HEK293 (cell line): ENCODE data around the gene FOXN3.

ENCODE experiments used
- BCL11A ChIP-seq: fragments of 450-650 bp; formaldehyde crosslinking; IDR thresholded peaks from 2 replicates; pipeline ENCODE4 v1.5.1; 2016; ENCODE audit warnings: low read depth, missing biosample characterization, missing genetic modification characterization
- GFI1B ChIP-seq: fragments of 450-650 bp; formaldehyde crosslinking; IDR thresholded peaks from 2 replicates; pipeline ENCODE4 v1.5.1; 2016; ENCODE audit warnings: missing biosample characterization, missing genetic modification characterization
- GLIS1 ChIP-seq: fragments of 450-650 bp; formaldehyde crosslinking; IDR thresholded peaks from 2 replicates; pipeline ENCODE4 v1.5.1; 2016; ENCODE audit warnings: missing biosample characterization, missing genetic modification characterization
- KLF7 ChIP-seq: fragments of 450-650 bp; formaldehyde crosslinking; IDR thresholded peaks from 2 replicates; pipeline ENCODE4 v1.5.1; 2016; ENCODE audit warnings: missing biosample characterization, missing genetic modification characterization, borderline replicate concordance
- REPIN1 ChIP-seq: fragments of 450-650 bp; formaldehyde crosslinking; IDR thresholded peaks from 2 replicates; pipeline ENCODE4 v1.5.1; 2017; ENCODE audit warnings: missing biosample characterization, missing genetic modification characterization, low read depth
- YY1 ChIP-seq: fragments of 450-650 bp; formaldehyde crosslinking; IDR thresholded peaks from 2 replicates; pipeline ENCODE4 v1.5.1; 2018; ENCODE audit warnings: missing biosample characterization, missing genetic modification characterization
- ZBTB17 ChIP-seq: fragments of 450-650 bp; formaldehyde crosslinking; IDR thresholded peaks from 2 replicates; pipeline ENCODE4 v1.5.1; 2016; ENCODE audit warnings: missing biosample characterization, missing genetic modification characterization
- ZBTB21 ChIP-seq: fragments of 450-650 bp; formaldehyde crosslinking; IDR thresholded peaks from 2 replicates; pipeline ENCODE4 v1.5.1; 2017; ENCODE audit warnings: missing biosample characterization, missing genetic modification characterization
- ZBTB48 ChIP-seq: fragments of 450-650 bp; formaldehyde crosslinking; IDR thresholded peaks from 2 replicates; pipeline ENCODE4 v1.5.1; 2016; ENCODE audit warnings: missing biosample characterization, missing genetic modification characterization
- ZFHX2 ChIP-seq: fragments of 450-650 bp; formaldehyde crosslinking; conservative IDR thresholded peaks from 2 replicates; pipeline ENCODE4 v1.5.1; 2016; ENCODE audit warnings: missing biosample characterization, missing genetic modification characterization
- ZFP3 ChIP-seq: fragments of 450-650 bp; formaldehyde crosslinking; IDR thresholded peaks from 2 replicates; pipeline ENCODE4 v1.5.1; 2016; ENCODE audit warnings: low read depth, missing biosample characterization, missing genetic modification characterization
- ZIC2 ChIP-seq: fragments of 450-650 bp; formaldehyde crosslinking; IDR thresholded peaks from 2 replicates; pipeline ENCODE4 v1.5.1; 2016; ENCODE audit warnings: missing biosample characterization, missing genetic modification characterization
- ZNF175 ChIP-seq: fragments of 450-650 bp; formaldehyde crosslinking; IDR thresholded peaks from 2 replicates; pipeline ENCODE4 v1.5.1; 2016; ENCODE audit warnings: missing biosample characterization, missing genetic modification characterization
- ZNF274 ChIP-seq, 2 experiments: fragments of 200-500 bp in 1 of 2; fragments of 450-650 bp in 1 of 2; sonication (Bioruptor generic) in 1 of 2; formaldehyde crosslinking in 1 of 2; IDR thresholded peaks; 2 replicates each; pipeline versions ENCODE4 v1.5.1 to v1.6.1; 2014 to 2016; ENCODE audit warnings: borderline replicate concordance in 1 of 2, inconsistent platforms in 1 of 2, low read length in 1 of 2, missing biosample characterization in 1 of 2, missing genetic modification characterization in 1 of 2
- ZNF292 ChIP-seq: fragments of 450-650 bp; formaldehyde crosslinking; IDR thresholded peaks from 2 replicates; pipeline ENCODE4 v1.5.1; 2016; ENCODE audit warnings: low read depth, missing biosample characterization, missing genetic modification characterization, borderline replicate concordance
- ZNF350 ChIP-seq: fragments of 450-650 bp; formaldehyde crosslinking; IDR thresholded peaks from 2 replicates; pipeline ENCODE4 v1.5.0; 2017; ENCODE audit warnings: missing biosample characterization, mild to moderate bottlenecking, missing genetic modification characterization
- ZNF473 ChIP-seq: fragments of 450-650 bp; formaldehyde crosslinking; IDR thresholded peaks from 2 replicates; pipeline ENCODE4 v1.5.1; 2017; ENCODE audit warnings: missing biosample characterization, missing genetic modification characterization
- ZNF510 ChIP-seq: fragments of 450-650 bp; formaldehyde crosslinking; IDR thresholded peaks from 2 replicates; pipeline ENCODE4 v1.5.1; 2018; ENCODE audit warnings: mild to moderate bottlenecking, missing genetic modification characterization, missing biosample characterization; ENCODE audit not compliant: insufficient replicate concordance
- ZNF521 ChIP-seq: fragments of 450-650 bp; formaldehyde crosslinking; IDR thresholded peaks from 2 replicates; pipeline ENCODE4 v1.5.1; 2017; ENCODE audit warnings: missing biosample characterization, mild to moderate bottlenecking, missing genetic modification characterization
- ZNF571 ChIP-seq: fragments of 450-650 bp; formaldehyde crosslinking; IDR thresholded peaks from 2 replicates; pipeline ENCODE4 v1.5.0; 2017; ENCODE audit warnings: missing biosample characterization, missing genetic modification characterization
- ZNF670 ChIP-seq: fragments of 450-650 bp; formaldehyde crosslinking; IDR thresholded peaks from 2 replicates; pipeline ENCODE4 v1.5.1; 2016; ENCODE audit warnings: missing biosample characterization, missing genetic modification characterization, low read depth
- ZNF707 ChIP-seq: fragments of 450-650 bp; formaldehyde crosslinking; IDR thresholded peaks from 2 replicates; pipeline ENCODE4 v1.5.1; 2016; ENCODE audit warnings: missing biosample characterization, missing genetic modification characterization
- ZNF768 ChIP-seq: fragments of 450-650 bp; formaldehyde crosslinking; IDR thresholded peaks from 2 replicates; pipeline ENCODE4 v1.5.1; 2018; ENCODE audit warnings: missing biosample characterization, mild to moderate bottlenecking, missing genetic modification characterization
- ZNF776 ChIP-seq: fragments of 450-650 bp; formaldehyde crosslinking; IDR thresholded peaks from 2 replicates; pipeline ENCODE4 v1.5.0; 2017; ENCODE audit warnings: missing biosample characterization, missing genetic modification characterization, borderline replicate concordance
- ZSCAN16 ChIP-seq: fragments of 450-650 bp; formaldehyde crosslinking; IDR thresholded peaks from 2 replicates; pipeline ENCODE4 v1.5.1; 2016; ENCODE audit warnings: missing biosample characterization, missing genetic modification characterization
- TF ChIP-seq, protein P1 (sequence below): fragments of 450-650 bp; formaldehyde crosslinking; IDR thresholded peaks from 2 replicates; pipeline ENCODE4 v1.5.1; 2017; ENCODE audit warnings: missing biosample characterization, missing genetic modification characterization
- TF ChIP-seq, protein P2 (sequence below): fragments of 450-650 bp; formaldehyde crosslinking; IDR thresholded peaks from 2 replicates; pipeline ENCODE4 v1.5.1; 2017; ENCODE audit warnings: missing biosample characterization, missing genetic modification characterization
- TF ChIP-seq, protein P3 (sequence below): fragments of 450-650 bp; formaldehyde crosslinking; IDR thresholded peaks from 2 replicates; pipeline ENCODE4 v1.5.1; 2016; ENCODE audit warnings: missing biosample characterization, missing genetic modification characterization, low read depth
- TF ChIP-seq, protein P4 (sequence below): fragments of 450-650 bp; formaldehyde crosslinking; IDR thresholded peaks from 2 replicates; pipeline ENCODE4 v1.5.1; 2017; ENCODE audit warnings: missing biosample characterization, mild to moderate bottlenecking, missing genetic modification characterization, moderate library complexity
- TF ChIP-seq, protein P5 (sequence below): fragments of 450-650 bp; formaldehyde crosslinking; IDR thresholded peaks from 2 replicates; pipeline ENCODE4 v1.5.1; 2016; ENCODE audit warnings: missing biosample characterization, missing genetic modification characterization
- TF ChIP-seq, protein P6 (sequence below): fragments of 450-650 bp; formaldehyde crosslinking; IDR thresholded peaks from 2 replicates; pipeline ENCODE4 v1.5.1; 2016; ENCODE audit warnings: missing biosample characterization, missing genetic modification characterization

Gene FOXN3

DNA sequence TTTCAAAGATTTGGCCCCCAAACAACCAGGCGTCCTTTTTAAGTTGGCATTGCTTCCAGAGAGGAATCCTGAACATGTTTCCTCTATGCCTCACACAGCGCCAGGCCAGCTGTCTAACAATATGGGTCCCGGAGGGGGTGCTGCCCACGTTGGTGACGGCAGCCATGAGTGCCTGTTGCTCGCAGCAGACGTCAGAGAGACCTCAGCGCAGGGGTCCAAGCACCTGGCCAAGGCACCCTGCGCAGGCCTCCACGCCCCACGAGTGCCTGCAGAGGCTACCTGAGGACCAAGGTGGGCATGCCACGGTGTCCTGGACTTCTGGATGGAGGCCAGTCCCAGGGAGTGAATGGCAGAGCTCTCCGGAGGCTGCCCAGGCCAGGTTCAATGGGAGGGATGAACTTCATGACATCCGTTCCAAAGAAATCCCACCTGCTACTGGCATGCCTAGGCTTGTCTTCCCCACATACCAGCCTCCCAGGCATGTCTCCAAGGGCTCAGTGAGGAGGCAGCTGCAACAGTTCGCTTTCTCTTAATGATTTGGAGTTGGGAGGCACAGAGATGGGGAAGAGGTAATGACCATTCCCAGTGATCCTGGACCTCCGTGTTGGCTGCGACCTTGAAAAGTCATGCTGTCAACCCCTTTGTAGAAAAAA lies 11.6 kb upstream of the FOXN3 start (continued):
- TF ChIP-seq YY1 (tag by site-specific recombination) (no peak), ZBTB21 (no peak), ZNF670 (tag by site-specific recombination) (no peak), ZNF571 (tag by site-specific recombination) (no peak), ZNF510 (tag by site-specific recombination) (no peak), ZNF350 (tag by site-specific recombination) (no peak), ZBTB48 (peak; percentile 24; the same call in 1 of the 2 replicates), ZNF473 (tag by site-specific recombination) (no peak), KLF7 (no peak), BCL11A (no peak), ZSCAN16 (no peak), GFI1B (no peak), ZNF274 (IDR thresholded peaks at IDR 0.05; ENCODE audit: low read length) (no peak), ZNF274 (tag by site-specific recombination; IDR thresholded peaks at IDR 0.05; ENCODE audit: borderline replicate concordance) (no peak), ZFP3 (no peak), ZNF776 (tag by site-specific recombination) (no peak), GLIS1 (tag by site-specific recombination) (peak; percentile 65; the same call in 1 of the 2 replicates), ZFHX2 (tag by site-specific recombination) (peak; percentile 22), ZNF292 (tag by site-specific recombination) (no peak), ZNF768 (tag by site-specific recombination) (no peak), ZBTB17 (tag by site-specific recombination) (no peak), ZNF521 (tag by site-specific recombination) (no peak), ZNF175 (tag by site-specific recombination) (no peak), REPIN1 (no peak), ZIC2 (tag by site-specific recombination) (0 out of 2 replicates have a peak, but pooled peaks have one; percentile 8), ZNF707 (no peak)
- TF ChIP-seq, protein P1, sequence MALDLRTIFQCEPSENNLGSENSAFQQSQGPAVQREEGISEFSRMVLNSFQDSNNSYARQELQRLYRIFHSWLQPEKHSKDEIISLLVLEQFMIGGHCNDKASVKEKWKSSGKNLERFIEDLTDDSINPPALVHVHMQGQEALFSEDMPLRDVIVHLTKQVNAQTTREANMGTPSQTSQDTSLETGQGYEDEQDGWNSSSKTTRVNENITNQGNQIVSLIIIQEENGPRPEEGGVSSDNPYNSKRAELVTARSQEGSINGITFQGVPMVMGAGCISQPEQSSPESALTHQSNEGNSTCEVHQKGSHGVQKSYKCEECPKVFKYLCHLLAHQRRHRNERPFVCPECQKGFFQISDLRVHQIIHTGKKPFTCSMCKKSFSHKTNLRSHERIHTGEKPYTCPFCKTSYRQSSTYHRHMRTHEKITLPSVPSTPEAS (tag by site-specific recombination) = no peak
- TF ChIP-seq, protein P2, sequence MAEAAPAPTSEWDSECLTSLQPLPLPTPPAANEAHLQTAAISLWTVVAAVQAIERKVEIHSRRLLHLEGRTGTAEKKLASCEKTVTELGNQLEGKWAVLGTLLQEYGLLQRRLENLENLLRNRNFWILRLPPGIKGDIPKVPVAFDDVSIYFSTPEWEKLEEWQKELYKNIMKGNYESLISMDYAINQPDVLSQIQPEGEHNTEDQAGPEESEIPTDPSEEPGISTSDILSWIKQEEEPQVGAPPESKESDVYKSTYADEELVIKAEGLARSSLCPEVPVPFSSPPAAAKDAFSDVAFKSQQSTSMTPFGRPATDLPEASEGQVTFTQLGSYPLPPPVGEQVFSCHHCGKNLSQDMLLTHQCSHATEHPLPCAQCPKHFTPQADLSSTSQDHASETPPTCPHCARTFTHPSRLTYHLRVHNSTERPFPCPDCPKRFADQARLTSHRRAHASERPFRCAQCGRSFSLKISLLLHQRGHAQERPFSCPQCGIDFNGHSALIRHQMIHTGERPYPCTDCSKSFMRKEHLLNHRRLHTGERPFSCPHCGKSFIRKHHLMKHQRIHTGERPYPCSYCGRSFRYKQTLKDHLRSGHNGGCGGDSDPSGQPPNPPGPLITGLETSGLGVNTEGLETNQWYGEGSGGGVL (tag by site-specific recombination) = no peak
- TF ChIP-seq, protein P3, sequence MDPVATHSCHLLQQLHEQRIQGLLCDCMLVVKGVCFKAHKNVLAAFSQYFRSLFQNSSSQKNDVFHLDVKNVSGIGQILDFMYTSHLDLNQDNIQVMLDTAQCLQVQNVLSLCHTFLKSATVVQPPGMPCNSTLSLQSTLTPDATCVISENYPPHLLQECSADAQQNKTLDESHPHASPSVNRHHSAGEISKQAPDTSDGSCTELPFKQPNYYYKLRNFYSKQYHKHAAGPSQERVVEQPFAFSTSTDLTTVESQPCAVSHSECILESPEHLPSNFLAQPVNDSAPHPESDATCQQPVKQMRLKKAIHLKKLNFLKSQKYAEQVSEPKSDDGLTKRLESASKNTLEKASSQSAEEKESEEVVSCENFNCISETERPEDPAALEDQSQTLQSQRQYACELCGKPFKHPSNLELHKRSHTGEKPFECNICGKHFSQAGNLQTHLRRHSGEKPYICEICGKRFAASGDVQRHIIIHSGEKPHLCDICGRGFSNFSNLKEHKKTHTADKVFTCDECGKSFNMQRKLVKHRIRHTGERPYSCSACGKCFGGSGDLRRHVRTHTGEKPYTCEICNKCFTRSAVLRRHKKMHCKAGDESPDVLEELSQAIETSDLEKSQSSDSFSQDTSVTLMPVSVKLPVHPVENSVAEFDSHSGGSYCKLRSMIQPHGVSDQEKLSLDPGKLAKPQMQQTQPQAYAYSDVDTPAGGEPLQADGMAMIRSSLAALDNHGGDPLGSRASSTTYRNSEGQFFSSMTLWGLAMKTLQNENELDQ = no peak
- TF ChIP-seq, protein P4, sequence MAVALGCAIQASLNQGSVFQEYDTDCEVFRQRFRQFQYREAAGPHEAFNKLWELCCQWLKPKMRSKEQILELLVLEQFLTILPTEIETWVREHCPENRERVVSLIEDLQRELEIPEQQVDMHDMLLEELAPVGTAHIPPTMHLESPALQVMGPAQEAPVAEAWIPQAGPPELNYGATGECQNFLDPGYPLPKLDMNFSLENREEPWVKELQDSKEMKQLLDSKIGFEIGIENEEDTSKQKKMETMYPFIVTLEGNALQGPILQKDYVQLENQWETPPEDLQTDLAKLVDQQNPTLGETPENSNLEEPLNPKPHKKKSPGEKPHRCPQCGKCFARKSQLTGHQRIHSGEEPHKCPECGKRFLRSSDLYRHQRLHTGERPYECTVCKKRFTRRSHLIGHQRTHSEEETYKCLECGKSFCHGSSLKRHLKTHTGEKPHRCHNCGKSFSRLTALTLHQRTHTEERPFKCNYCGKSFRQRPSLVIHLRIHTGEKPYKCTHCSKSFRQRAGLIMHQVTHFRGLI (tag by site-specific recombination) = no peak
- TF ChIP-seq, protein P5, sequence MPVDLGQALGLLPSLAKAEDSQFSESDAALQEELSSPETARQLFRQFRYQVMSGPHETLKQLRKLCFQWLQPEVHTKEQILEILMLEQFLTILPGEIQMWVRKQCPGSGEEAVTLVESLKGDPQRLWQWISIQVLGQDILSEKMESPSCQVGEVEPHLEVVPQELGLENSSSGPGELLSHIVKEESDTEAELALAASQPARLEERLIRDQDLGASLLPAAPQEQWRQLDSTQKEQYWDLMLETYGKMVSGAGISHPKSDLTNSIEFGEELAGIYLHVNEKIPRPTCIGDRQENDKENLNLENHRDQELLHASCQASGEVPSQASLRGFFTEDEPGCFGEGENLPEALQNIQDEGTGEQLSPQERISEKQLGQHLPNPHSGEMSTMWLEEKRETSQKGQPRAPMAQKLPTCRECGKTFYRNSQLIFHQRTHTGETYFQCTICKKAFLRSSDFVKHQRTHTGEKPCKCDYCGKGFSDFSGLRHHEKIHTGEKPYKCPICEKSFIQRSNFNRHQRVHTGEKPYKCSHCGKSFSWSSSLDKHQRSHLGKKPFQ (tag by site-specific recombination) = no peak
- TF ChIP-seq, protein P6, sequence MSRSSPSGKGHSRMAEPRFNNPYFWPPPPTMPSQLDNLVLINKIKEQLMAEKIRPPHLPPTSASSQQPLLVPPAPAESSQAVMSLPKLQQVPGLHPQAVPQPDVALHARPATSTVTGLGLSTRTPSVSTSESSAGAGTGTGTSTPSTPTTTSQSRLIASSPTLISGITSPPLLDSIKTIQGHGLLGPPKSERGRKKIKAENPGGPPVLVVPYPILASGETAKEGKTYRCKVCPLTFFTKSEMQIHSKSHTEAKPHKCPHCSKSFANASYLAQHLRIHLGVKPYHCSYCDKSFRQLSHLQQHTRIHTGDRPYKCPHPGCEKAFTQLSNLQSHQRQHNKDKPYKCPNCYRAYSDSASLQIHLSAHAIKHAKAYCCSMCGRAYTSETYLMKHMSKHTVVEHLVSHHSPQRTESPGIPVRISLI = no peak
